ENCODE data around the gene ZNF106. TPM values are rescaled to one million over a fixed set of nuclear protein-coding genes. Genes with fewer than 3 reads are reported as not detected.

Gene ZNF106
- 23.6 and 25.8 TPM in 2 replicates for total RNA-seq (2014; rRNA removed; shearing (Covaris generic))
- 12.0 and 14.2 TPM in 2 replicates for polyA plus RNA-seq (2015; cell fraction: cytosol; rRNA removed)
- 18.0 and 20.9 TPM in 2 replicates for polyA plus RNA-seq (2015; cell fraction: nucleus; rRNA removed)

DNA sequence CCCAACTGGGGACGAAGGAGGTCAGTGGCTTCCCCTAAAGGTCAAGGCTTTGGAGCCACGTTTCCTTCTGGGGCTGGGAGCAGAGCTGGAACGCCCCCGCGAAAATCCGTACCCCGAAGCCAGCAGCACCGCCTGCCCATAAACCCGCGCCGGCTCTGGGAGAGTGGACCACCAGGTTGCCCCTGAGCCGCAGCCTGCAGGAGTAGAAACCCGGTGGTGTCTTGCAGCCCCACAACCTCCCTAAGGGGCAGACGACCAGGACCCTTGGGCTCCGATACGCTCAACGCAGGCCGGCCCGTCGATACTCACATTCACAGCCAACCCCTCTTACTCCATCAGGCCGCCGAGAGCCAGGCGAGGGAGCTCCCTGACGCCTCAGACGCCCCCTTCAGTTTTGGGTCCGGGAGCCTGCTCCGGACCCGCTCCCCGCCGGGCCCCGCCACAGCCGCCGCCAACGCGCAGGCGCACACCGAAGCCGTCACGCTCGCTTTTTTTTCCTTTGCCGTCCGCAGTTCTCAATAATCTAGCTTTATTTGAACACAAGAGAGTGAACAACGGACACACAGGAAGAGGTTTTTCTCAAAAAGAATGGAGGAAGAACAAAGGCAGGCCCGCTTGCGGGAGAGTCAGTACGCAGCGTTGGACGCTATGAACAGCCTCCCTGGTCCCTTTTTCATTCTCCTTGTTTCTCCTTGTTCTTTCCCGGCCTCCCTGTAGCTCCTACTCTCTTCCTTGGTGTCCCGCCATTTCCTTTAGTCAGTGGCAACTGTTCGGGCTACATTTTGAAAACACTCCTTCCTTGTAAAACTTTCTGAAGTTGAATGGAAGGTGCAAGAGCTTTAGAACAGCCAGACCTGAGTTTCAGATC lies at the start of gene ZNF106:
Gene ZNF106 (minus strand): TSS at position 471 of the 868 bp plus-strand sequence. CDS start 18,852 bp downstream, outside the sequence.
- peak; percentile 87 for DNase-seq (ENCODE audit: low read depth)

DNA sequence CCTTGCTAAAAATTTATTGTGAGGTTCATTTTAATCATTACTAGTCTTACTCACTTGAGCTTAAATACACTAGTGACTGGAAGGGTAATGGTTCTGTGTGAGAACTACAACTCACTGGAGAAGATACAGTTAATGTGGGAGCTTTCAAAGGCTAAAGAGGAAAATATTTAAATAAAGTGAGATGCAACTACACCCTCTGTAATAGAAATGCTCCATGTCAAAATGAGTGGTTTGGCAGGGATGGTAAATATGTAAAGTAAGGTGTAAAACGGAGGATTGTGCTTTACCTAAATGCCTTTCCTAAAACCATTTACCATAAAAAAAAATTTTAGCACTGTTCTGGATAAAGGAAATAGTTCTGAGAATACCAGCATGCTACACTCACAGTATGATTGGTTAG lies 42.3 kb upstream of the ZNF106 start:
- DNase-seq (ENCODE audit: low read depth): no peak

DNA sequence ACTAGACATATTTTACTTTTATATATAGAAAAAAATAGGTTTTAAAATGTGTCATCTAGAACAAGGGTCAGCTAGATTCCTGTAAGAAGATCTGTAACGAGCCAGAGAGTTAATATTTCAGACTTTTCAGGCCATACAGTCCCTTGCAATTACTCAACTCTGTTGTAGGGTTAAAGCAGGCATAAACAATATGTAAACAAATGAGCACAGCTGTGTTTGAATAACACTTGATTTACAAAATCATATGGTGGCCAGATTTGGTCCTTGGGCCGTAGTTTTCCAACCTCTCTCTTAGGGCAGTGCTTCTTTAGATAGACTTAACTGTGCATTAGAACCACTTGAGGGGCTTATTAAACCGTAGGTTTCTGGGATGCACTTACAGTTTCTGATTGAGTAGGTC lies 38.0 kb upstream of the ZNF106 start:
- DNase-seq (ENCODE audit: low read depth): no peak

DNA sequence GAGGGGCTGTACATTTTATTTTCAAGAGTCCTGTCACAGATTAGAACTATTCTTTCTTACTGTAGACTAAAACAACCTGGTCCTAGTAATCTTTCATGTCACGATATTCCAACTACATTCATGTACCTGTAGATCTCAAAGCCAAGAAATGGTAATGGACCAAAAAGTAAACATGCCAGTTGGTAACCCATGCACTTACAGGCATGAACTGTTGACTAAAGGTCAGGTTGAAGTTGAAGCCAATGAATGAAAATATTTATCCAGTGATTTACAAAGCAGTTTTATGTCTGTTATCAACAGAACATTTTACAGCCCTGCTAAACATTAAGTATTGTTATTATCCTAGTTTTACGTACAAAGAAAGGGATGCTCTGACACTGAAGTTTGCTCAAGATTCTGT lies 32.4 kb upstream of the ZNF106 start:
- DNase-seq (ENCODE audit: low read depth): no peak

DNA sequence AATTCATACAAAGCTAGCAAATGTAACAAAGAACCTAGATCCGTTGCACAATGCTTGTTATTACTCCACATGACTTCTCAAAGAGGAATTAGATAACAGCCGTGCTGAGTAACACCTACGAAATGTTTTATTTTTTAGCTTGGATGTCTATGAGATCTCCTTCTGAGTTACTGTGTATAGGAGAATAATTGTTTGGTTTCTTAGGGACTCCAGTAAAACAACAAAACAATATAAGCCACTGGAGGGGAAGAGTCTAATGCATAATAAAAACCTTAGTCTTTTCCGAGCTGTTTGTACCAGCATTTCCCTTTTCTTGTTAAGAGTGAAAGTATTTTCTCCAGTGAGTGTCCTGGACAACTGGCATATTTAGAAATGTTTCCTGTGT lies 20.1 kb upstream of the ZNF106 start:
- DNase-seq (ENCODE audit: low read depth): peak; percentile 19

DNA sequence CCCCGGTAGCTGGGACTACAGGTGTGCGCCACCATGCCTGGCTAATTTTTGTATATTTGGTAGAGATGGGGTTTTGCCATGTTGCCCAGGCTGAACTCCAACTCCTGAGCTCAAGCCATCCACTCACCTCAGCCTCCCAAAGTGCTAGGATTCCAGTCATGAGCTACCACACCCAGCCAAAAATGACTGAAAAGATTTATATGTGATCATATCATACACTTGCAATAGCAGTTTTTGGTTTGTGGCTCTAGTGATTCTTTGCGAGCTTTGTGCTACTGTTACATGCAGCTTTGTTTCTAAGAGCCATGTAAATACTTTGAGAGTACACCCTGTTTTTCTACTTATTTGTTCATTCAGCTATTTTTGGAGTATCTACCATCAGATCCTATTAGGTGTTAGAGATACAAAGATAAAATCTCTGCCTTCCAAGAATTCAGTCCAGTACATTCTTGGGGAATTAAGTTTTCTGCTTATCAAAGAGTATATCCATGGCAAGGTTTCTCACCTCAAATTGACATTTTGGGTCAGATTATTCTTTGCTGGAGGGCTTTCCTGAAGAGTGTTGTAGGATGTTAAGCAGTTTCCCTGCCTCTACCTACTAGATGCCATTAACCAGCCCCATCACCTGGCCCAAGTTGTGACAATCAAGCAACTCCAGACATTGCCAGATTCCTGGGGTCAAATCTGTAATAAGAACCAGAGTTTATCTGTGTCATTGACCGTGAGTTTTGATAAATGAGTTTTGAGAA lies 19.5 kb upstream of the ZNF106 start:
- DNase-seq (ENCODE audit: low read depth): no peak

DNA sequence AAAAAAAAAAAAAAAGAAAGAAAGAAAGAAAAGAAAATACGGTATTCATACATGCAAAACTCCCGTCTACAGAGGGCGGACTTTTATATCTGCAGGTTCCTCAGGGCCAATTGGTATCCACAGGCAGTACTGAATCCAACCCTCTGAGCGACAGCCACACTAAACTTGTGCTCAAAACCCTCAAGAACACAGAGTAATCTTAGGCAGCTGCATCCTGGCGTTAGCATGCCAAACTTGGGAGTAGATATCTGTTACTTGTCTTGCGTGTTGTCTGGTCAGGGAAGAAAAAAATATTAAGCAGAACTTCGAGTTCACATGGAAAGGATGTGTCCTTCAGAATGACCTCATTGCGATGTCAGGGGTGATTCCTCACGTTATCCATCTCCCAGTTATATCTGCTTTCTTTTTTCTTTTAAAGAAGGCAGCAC lies 17.3 kb upstream of the ZNF106 start:
- no peak for DNase-seq (ENCODE audit: low read depth)

DNA sequence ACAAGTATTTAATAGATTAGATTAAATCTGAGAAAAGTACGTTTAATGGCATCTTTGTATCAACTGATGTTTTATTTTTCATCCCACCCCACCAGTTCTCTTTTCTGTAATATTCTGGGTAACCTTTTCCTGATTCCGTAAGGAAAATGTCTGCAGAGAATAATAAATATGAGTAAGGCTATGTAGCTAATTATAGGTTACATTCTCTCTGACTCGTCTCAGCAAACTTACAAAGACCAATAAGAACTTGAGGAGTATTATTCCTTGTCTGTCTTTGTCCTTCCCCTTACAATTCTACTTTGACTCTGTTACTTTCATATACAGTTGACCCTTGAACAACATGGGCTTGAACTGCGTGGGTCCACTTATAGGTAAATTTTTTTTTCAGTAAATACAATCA lies 16.6 kb upstream of the ZNF106 start:
- DNase-seq (ENCODE audit: low read depth): no peak

DNA sequence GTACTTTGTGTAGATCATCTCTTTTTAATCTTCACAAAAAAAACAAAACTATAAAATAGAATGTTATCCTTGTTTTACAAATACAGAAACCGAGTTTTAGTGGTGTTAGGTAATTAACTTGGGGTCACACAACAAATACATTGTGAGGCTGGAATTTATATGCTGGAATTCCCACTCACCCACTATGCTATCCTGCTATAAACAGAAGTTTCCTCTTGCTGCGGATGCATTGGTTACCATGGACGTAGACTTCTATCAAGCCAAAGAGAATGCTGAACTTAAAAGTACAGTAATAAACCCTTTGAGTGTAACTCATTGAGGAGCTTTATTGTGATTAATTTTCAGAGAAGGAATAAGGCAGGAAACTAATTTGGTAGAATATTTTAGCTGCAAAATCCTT lies 13.7 kb upstream of the ZNF106 start:
- DNase-seq (ENCODE audit: low read depth): no peak

DNA sequence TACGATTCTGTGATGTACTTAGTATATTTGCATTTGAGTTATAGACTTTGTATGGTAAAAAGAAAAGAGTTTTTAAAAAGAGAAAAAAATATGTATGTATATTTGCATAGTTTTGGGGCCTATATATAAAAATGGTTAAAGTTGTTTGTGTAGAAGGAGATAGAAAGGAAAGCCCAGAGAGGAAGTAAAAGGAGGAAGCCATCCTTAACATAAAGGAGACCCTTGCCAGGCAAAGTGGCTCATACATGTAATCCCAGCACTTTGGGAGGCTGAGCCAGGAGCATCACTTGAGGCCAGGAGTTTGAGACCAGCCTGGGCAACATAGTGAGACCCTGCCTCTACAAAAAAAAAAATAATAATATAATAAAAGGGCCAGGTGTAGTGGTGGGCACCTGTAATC lies 12.9 kb upstream of the ZNF106 start:
- DNase-seq (ENCODE audit: low read depth): no peak

DNA sequence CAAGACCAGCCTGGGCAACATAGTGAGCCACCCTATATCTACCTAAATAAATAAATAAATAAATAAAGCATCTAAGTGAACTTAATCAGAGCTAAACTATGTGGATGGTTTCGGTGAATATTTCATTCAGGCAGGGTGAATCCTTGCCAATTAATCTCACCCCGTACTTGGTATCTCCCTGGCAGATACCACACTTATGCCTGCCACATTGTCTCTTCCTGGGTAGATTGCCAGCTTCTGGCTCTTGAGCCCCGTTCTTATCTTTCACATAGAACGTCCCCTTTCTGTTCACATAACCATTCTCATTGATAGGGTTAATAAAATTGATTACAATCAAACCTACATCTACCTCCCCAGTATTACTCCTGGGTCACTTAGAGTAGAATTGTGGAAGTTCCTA lies 11.5 kb upstream of the ZNF106 start:
- no peak for DNase-seq (ENCODE audit: low read depth)

DNA sequence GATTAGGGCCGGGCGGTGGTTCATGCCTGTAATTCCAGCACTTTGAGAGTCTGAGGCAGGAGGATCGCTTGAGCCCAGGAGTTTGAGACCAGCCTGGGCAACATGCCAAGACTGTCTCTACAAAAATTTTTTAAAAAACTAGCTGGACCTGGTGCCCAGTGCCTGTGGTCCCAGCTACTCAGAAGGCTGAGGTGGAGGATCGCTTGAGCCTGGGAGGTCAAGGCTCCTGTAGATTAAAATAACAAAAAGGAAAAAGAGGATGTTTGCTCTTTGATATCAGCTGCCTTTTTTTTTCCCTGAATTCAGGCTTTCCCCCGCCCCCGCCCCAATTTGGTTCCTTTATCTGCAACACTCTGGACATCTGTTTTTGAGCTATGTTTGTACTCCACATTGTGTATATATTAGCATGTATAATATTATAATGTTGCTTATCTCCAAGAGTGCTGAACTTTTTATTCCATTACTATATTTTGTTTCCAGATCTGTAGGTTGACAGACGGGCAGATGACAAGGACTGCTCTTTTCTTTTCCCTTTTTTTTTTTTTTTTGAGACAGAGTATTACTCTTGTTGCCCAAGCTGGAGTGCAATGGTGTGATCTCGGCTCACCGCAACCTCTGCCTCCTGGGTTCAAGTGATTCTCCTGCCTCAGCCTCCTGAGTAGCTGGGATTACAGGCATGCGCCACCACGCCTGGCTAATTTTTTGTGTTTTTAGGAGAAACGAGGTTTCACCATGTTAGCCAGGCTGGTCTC lies 9.1 kb upstream of the ZNF106 start:
- DNase-seq (ENCODE audit: low read depth): no peak

DNA sequence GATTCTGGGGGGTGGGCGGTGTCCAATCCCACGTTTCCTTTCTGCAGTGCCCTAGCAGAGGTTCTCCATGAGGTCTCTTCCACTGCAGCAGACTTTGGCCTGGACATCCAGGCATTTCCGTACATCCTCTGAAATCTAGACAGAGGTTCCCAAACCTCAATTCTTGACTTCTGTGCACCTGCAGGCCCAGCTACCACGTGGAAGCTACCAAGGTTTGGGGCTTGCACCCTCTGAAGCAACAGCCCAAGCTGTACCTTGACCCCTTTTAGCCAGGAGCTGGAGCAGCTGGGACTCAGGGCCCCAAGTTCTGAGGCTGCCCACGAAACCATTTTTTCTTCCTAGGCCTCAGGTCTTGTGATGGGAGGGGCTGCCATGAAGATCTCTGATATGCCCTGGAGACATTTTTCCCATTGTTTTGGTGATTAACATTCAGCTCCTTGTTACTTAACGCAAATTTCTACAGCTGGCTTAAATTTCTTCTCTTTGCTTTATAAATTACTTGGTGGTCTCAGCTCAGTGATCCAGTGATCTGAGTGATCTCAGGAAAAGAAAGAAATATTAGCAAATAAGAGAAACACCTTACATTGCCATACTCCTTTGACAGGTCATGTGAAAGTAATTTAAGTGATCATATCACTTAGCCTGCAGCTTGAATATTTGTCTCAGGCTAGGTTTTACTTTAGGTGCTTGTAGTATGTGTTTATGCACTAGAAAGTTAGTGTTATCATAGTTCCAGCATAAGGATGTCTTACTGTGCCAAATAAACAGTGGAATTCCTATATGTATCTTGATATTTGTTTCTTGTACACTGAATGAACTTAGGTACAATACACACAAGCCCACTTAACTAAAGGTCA lies 7.5 kb upstream of the ZNF106 start:
- no peak for DNase-seq (ENCODE audit: low read depth)

DNA sequence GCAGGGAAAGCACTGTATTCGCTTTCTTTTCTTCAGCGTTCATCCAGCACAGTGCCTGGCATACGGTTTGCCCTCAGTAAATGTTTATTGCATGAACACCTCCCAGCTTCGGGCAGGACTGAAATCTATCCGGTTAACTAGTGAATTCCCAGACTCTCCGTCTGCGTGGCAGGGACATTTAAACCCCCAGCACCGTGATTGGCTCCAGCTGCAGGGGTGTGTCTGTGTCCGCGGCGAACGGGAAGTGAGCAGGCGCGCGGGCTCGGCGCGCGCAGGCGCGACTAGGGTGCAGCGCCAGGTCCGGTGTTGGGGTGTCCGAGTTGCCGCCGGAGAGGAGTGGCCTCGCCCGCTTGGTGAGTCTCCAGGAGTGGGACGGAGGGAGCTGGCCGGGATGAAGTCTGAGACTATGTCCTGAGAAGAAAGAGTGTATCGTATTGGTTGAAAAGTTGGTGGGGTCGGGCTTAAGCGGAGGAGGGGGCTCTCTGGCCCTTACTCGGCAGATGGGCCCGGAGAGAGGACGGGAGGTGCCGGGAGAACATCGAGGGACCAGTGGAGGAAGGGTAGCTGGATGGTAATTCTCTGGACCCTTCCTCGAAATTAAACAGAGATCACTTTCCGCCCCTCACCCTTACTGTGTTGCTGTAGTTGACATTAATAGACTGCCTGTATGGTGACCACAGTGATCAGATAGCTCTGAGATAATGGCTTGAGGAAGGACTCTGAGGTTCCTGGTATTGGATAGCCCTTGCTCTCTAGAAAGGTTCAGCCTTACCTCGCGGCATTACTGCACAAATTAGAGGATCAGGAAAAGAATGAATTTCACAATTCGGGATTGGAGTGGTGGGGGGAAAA lies 4.6 kb upstream of the ZNF106 start, which contains the start of gene SNAP23:
Gene SNAP23 (plus strand): TSS at position 274 of the 852 bp plus-strand sequence. CDS start 16,213 bp downstream, outside the sequence.
- DNase-seq (ENCODE audit: low read depth): peak; percentile 94

DNA sequence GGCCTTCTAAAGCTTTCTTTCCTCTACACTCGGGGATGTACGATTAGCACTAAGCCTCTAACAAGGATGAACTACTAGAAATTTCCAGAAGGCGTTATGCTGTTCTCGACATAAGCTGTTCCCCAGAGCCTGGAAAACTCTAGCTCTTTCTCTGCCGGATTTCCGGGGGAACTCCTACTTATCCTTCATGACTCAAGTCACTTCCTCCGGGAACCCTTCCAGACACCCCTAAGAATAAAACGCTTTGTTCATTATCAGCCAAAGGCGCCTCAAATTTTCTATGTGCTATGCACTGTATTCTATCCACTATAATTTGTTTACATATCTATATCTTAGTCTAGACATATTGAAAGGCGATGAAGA lies 4.0 kb upstream of the ZNF106 start:
- peak; percentile 66 for DNase-seq (ENCODE audit: low read depth)

DNA sequence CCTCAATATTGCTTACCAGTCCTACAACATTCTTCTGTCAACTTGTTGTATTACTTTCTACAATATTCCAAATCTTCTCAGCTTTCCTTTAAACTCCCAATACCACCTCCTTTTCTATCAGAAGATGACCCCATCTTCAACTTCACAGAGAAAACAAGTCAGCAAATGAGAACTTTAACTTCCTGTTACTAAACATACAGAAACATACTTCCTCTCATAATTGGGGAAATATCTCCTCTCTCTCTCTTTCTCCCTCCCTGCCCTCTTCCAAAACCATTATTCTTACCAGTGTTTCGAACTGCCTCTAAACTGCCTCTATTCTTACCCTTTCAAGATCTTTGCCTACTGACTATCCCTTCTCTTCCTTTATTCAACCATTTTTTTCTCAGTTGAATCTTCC lies 2.7 kb upstream of the ZNF106 start:
- no peak for DNase-seq (ENCODE audit: low read depth)

DNA sequence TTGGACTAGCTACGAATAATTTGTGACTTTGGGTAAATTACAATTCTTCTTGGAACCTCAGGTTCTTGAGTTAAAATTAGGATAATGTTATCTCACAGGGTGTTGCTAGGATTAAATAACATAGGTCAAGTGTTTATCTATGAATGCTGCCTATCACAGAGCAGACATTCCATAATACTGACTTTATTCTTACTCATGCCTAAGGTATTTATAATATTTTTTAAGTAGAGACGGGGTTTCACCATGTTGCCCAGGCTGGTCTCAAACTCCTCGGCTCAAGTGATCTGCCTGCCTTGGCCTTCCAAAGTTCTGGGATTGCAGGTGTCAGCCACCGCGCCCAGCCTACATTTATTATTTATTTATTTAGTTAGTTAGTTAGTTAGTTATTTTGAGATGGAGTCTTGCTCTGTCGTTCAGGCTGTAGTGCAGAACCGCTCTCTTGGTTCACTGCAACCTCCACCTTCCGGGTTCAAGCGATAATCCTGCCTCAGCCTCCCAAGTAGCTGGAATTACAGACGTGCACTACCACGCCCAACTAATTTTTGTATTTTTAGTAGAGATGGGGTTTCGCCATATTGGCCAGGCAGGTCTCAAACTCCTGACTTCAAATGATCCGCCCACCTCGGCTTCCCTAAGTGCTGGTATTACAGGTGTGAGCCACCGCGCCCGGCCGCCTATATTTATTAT lies 741 bp upstream of the ZNF106 start:
- peak; percentile 69 for DNase-seq (ENCODE audit: low read depth)

DNA sequence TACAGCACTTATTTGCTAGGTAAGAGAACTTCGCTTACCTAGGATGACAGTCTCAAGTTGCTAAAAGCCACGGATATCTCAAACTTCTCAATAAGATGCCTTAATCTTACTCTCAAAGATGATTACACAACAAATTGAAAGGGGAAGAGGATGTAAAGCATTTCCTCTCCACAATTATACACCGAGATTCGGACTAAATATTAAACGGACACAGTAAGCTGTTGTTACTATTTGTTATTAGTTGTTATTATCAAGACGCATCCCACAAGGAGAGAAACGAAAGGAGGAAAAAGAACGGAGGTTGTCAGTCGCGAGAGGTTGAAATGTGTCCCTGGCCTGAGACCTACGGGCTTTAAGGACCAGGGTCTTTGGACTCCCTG lies 660 bp downstream of the ZNF106 start:
- DNase-seq (ENCODE audit: low read depth): no peak

DNA sequence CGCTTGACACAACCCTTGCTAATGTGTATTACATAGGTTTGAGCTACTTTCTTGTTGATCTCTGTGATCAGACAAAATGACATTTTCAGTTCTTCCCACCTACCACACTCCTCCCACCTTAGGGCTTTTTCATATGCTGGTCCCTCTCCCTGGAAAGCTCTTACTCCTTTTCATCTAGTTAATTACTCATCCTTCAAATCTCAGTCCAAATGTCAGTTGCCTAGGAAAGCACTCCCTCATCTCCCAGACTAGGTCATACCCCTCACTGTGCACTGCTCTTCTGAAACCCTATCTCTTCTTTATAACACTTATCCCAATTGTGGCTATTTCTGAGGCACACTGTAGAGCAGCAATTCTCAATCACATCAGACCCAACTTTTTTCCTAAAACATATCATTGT lies 7.3 kb downstream of the ZNF106 start:
- DNase-seq (ENCODE audit: low read depth): no peak

Measured in HT1080 (cell line).